Nephron progenitor cell (in vitro differentiated cells): ENCODE results near the gene IBSP.

Experiments used
- DNase-seq: peaks from one replicate; pipeline ENCODE4 v3.0.0; 2021
- H3K27ac Mint-ChIP-seq: 2 replicates; pipeline ENCODE4 v1.8.0; 2021; ENCODE audit warnings: mild to moderate bottlenecking, moderate library complexity, mixed read lengths
- H3K27me3 Mint-ChIP-seq: 2 replicates; pipeline ENCODE4 v1.8.0; 2021; ENCODE audit warnings: mild to moderate bottlenecking, low read depth, mixed read lengths; ENCODE audit not compliant: poor library complexity
- H3K36me3 Mint-ChIP-seq: 2 replicates; pipeline ENCODE4 v1.8.0; 2021; ENCODE audit warnings: low read depth, mixed read lengths
- H3K4me1 Mint-ChIP-seq: 2 replicates; pipeline ENCODE4 v1.8.0; 2021; ENCODE audit warnings: mixed read lengths
- H3K4me3 Mint-ChIP-seq: 2 replicates; pipeline ENCODE4 v1.8.0; 2021; ENCODE audit warnings: mild to moderate bottlenecking, moderate library complexity, mixed read lengths
- H3K9me3 Mint-ChIP-seq: 2 replicates; pipeline ENCODE4 v1.8.0; 2021; ENCODE audit warnings: mild to moderate bottlenecking, moderate library complexity, mixed read lengths
- CTCF ChIP-seq: fragments of 200-600 bp; sonication (generic); IDR thresholded peaks from 2 replicates; pipeline ENCODE4 v1.5.0; 2021; ENCODE audit warnings: antibody characterized with exemption

The IBSP gene

GRCh38 chr4:87856816-87857215 lies 57.5 kb downstream of the IBSP start:
- H3K27ac Mint-ChIP-seq: no peak overlapping the region
- DNase-seq: no peak
- TF ChIP-seq CTCF: no peak

DNA sequence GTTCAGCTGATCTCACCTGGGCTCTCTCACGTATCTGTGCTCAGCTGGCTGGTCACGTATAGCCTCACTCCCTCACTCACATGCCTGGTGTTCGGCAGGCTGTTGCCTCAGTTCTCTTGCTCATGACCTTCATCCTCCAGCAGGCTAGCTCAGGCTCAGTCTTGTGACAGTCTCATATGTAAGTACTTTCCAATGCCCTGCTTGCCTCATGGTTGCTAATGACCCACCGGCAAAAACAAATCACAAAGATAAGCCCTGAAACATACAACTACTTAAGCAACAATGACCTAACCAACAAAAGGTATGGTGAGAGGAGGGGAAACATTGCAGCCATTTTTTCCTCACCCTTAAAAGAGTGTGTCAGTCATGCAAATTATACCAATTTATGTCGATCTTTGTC lies 58.4 kb downstream of the IBSP start:
- H3K36me3 Mint-ChIP-seq: no peaks in the 10 kb centered on the region
- H3K4me3 Mint-ChIP-seq: no peak overlapping the region
- no peak overlapping the region for H3K27ac Mint-ChIP-seq
- no peak for DNase-seq
- H3K4me1 Mint-ChIP-seq: no peaks in the 10 kb centered on the region
- TF ChIP-seq CTCF: no peak
- H3K27me3 Mint-ChIP-seq: no peaks in the 10 kb centered on the region
- peaks cover 5% of the 10 kb centered on the region for H3K9me3 Mint-ChIP-seq

More at GRCh38 chr4:87856816-87857215, 57.5 kb downstream of the IBSP start:
- H3K27me3 Mint-ChIP-seq: no peaks in the 10 kb centered on the region
- no peak overlapping the region for H3K4me3 Mint-ChIP-seq
- no peaks in the 10 kb centered on the region for H3K9me3 Mint-ChIP-seq
- H3K36me3 Mint-ChIP-seq: no peaks in the 10 kb centered on the region
- no peaks in the 10 kb centered on the region for H3K4me1 Mint-ChIP-seq
